ENCODE data around the gene ALLC.

The ALLC gene

DNA sequence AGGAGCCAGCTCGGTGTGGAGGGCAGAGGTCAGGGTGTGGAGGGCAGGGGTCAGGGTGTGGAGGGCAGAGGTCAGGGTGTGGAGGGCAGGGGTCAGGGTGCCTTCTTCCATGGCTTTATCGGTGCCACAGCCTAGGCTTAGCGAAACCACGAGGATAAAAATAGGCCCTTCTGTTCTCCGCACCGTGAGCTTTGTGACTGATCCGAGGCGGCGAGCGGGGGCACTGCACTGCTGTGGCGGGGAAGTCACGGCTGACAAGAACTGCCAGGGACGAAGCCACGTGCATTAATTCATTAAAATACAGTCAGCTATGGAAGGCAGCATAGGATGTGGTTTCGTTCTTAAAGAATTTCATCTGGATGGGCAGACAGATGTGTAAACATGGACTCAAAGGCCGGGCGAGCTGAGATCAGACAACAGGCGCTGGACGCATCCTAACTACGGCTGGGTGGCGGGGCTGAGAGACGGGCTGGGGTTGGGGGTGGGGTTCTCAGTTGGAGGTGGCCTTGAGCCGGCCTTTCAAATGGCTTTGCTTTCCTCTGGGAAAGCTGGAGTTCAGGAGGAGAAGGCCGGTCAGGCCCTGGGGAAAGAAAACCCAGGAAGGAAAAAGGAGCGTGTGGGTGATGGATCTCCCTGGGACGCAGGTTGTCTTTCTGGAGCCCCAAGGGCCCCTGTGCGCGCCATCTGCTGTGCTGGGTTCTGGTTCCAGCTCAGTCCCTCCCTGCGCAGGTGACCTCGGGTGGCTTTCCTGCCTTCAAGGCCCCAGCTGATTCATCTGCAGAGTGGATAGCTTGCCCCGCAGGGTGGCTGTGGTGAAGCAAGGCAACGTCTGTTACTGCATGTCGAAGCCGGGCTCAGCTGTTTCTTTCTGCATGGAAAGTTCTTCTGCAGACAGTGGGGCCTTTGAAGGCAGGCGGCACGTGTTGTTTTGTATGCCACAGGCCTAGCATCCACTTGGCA is 958 bp upstream of the ALLC start:
- TF ChIP-seq EP300 (IDR thresholded peaks at IDR 0.05; ENCODE audit: borderline replicate concordance) (no peak), FOXM1 (IDR thresholded peaks at IDR 0.05; ENCODE audit: borderline replicate concordance, low read depth) (no peak)
- TF ChIP-seq, protein P1, sequence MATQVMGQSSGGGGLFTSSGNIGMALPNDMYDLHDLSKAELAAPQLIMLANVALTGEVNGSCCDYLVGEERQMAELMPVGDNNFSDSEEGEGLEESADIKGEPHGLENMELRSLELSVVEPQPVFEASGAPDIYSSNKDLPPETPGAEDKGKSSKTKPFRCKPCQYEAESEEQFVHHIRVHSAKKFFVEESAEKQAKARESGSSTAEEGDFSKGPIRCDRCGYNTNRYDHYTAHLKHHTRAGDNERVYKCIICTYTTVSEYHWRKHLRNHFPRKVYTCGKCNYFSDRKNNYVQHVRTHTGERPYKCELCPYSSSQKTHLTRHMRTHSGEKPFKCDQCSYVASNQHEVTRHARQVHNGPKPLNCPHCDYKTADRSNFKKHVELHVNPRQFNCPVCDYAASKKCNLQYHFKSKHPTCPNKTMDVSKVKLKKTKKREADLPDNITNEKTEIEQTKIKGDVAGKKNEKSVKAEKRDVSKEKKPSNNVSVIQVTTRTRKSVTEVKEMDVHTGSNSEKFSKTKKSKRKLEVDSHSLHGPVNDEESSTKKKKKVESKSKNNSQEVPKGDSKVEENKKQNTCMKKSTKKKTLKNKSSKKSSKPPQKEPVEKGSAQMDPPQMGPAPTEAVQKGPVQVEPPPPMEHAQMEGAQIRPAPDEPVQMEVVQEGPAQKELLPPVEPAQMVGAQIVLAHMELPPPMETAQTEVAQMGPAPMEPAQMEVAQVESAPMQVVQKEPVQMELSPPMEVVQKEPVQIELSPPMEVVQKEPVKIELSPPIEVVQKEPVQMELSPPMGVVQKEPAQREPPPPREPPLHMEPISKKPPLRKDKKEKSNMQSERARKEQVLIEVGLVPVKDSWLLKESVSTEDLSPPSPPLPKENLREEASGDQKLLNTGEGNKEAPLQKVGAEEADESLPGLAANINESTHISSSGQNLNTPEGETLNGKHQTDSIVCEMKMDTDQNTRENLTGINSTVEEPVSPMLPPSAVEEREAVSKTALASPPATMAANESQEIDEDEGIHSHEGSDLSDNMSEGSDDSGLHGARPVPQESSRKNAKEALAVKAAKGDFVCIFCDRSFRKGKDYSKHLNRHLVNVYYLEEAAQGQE (IDR thresholded peaks at IDR 0.05; ENCODE audit: low read depth), result no peak

DNA sequence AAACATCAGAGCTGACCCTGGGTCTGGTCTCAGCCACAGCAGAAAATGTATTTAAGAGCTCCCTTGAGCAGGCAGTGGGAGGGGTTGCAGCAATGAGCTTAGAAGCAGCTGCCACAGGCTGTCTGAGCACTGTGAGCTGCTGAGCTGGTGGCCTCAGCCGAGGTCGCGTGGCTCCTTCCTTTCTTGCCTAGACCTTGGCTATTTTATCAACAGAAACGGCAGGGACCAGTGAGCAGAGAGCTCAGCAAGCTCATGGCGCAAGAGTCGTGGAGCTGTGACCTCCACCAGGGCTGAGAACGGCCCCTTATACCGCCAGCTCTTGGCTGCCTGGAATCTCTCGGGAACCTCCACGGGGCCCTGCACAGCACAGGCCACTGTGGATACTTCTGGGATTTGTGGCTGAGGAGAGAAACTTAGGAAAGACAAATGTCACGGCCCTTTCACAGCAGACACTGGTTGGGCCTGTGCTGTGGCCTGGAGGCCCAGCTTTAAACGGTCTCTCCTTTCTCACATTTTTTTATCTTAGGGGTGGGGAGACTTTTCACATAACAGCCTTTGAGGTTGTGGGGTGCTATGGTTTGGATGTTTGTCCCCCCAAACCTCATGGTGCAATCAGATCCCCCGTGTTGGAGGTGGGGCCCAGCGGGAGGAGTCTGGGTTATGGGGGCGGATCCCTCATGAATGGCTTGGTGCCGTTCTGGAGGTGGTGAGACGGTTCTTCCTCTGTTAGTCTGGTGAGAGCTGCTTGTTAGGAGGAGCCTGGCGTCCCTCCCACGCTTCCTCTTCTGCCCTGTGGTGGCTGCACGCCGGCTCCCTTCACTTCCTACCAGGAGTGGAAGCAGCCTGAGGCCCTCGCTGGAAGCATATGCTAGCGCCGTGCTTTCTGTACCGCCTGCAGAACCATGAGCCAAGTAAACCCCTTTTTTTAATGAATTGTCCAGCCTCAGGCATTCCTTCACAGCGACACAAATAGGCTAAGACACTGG is 1.7 kb downstream of the ALLC start:
- no peak for TF ChIP-seq YY1 (IDR thresholded peaks at IDR 0.05; ENCODE audit: low read depth)
- TF ChIP-seq, protein P1 (IDR thresholded peaks at IDR 0.05; ENCODE audit: low read depth), result no peak
- TF ChIP-seq, protein P2, sequence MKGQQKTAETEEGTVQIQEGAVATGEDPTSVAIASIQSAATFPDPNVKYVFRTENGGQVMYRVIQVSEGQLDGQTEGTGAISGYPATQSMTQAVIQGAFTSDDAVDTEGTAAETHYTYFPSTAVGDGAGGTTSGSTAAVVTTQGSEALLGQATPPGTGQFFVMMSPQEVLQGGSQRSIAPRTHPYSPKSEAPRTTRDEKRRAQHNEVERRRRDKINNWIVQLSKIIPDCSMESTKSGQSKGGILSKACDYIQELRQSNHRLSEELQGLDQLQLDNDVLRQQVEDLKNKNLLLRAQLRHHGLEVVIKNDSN (IDR thresholded peaks at IDR 0.05), result no peak
- TF ChIP-seq NFIC (IDR thresholded peaks at IDR 0.05), result no peak
- no peak for TF ChIP-seq CEBPB (IDR thresholded peaks at IDR 0.05)

DNA sequence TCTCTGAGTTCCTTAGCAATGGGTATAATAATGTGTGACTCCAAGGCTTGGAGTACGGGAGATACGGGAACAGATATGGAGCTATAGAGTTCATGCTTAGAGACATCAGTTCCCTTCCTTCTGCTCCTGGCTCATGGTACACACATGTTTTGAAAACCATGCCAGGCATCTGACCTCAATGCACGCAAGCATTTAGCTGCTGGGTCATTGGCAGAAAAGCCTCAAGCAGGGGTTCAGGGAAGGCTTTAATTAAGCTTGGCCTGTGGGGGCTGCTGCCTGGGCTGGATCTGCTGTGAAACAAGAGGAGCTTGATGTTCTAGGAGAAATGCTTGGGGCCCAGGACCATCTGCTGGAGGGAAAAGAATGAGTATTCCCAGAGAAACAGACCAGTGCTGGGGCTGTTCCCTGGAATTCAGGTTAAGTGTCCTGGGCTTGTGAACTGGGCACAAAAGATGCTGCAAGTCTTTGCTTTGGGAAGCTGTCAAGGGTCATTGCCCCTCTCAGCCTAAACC is 3.2 kb downstream of the ALLC start:
- TF ChIP-seq EP300 (IDR thresholded peaks at IDR 0.05; ENCODE audit: borderline replicate concordance), result no peak
- TF ChIP-seq EGR1 (IDR thresholded peaks at IDR 0.05), result no peak
- no peak for TF ChIP-seq RAD21 (IDR thresholded peaks at IDR 0.05; ENCODE audit: low read depth)
- no peak for TF ChIP-seq YY1 (IDR thresholded peaks at IDR 0.05; ENCODE audit: low read depth)
- no peak for TF ChIP-seq FOXM1 (IDR thresholded peaks at IDR 0.05; ENCODE audit: borderline replicate concordance, low read depth)
- TF ChIP-seq TEAD4 (IDR thresholded peaks at IDR 0.05), result no peak
- TF ChIP-seq TCF12 (IDR thresholded peaks at IDR 0.05; ENCODE audit: low read depth), result no peak
- no peak for TF ChIP-seq TAF1 (IDR thresholded peaks at IDR 0.05; ENCODE audit: low read depth)
- TF ChIP-seq, protein P3, sequence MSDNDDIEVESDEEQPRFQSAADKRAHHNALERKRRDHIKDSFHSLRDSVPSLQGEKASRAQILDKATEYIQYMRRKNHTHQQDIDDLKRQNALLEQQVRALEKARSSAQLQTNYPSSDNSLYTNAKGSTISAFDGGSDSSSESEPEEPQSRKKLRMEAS (IDR thresholded peaks at IDR 0.05), result no peak
- TF ChIP-seq, protein P2 (IDR thresholded peaks at IDR 0.05), result no peak
- no peak for TF ChIP-seq CREB1 (IDR thresholded peaks at IDR 0.05; ENCODE audit: low read depth)
- TF ChIP-seq ZBTB7A (IDR thresholded peaks at IDR 0.05; ENCODE audit: low read depth), result no peak
- TF ChIP-seq, protein P1 (IDR thresholded peaks at IDR 0.05; ENCODE audit: low read depth), result no peak
- no peak for TF ChIP-seq CEBPB (IDR thresholded peaks at IDR 0.05)
- TF ChIP-seq NFIC (IDR thresholded peaks at IDR 0.05), result no peak

DNA sequence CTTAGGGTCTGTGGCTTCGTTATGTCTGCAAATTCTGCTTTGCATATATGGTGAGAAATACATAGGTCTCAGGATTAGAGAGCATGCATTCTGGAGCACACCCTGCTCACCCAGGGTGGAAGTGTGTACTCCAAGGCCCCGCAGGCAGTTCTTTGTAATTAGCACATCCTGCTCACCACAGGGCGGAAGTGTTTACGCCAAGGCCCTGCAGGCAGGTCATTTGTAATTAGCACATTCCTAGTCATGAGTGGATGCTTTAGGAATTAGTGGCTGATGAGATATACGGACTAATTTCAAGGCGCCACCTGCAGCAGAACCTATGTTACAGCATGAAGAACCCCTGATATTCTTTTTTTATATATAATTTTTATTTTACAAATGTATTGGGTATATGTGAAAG is 4.2 kb downstream of the ALLC start:
- TF ChIP-seq TEAD4 (IDR thresholded peaks at IDR 0.05), result no peak
- no peak for TF ChIP-seq EGR1 (IDR thresholded peaks at IDR 0.05)
- no peak for TF ChIP-seq YY1 (IDR thresholded peaks at IDR 0.05; ENCODE audit: low read depth)
- no peak for TF ChIP-seq TAF1 (IDR thresholded peaks at IDR 0.05; ENCODE audit: low read depth)
- no peak for TF ChIP-seq CEBPB (IDR thresholded peaks at IDR 0.05)
- no peak for TF ChIP-seq FOXM1 (IDR thresholded peaks at IDR 0.05; ENCODE audit: borderline replicate concordance, low read depth)
- TF ChIP-seq ZBTB7A (IDR thresholded peaks at IDR 0.05; ENCODE audit: low read depth), result no peak
- no peak for TF ChIP-seq CREB1 (IDR thresholded peaks at IDR 0.05; ENCODE audit: low read depth)

Data from Ishikawa (cell line).